IMR-90 (cell line): ENCODE data around the gene SLC16A5.

Source experiments
- BHLHE40 ChIP-seq: fragments of 150-350 bp; IDR thresholded peaks from 2 replicates; pipeline ENCODE4 v1.6.1; 2016; ENCODE audit warnings: mild to moderate bottlenecking, low read depth, low read length
- CHD1 ChIP-seq: IDR thresholded peaks from 2 replicates; pipeline ENCODE4 v1.6.1; 2012; ENCODE audit warnings: low read depth, low read length, improper control_type of control experiment
- FOS ChIP-seq: fragments of 150-350 bp; IDR thresholded peaks from 2 replicates; pipeline ENCODE4 v1.6.1; 2016; ENCODE audit warnings: low read depth, low read length
- MAZ ChIP-seq: IDR thresholded peaks from 2 replicates; pipeline ENCODE4 v1.6.1; 2012; ENCODE audit warnings: low read depth, mild to moderate bottlenecking, low read length, improper control_type of control experiment, moderate library complexity, borderline replicate concordance
- NFE2L2 ChIP-seq: fragments of 150-350 bp; IDR thresholded peaks from 2 replicates; pipeline ENCODE4 v1.6.1; 2016; ENCODE audit warnings: low read depth, mild to moderate bottlenecking, low read length
- POLR2A ChIP-seq: IDR thresholded peaks from 2 replicates; pipeline ENCODE4 v1.6.1; 2012; ENCODE audit warnings: mild to moderate bottlenecking, low read depth, low read length
- RAD21 ChIP-seq: IDR thresholded peaks from 2 replicates; pipeline ENCODE4 v1.6.1; 2012; ENCODE audit warnings: low read length, improper control_type of control experiment
- RFX5 ChIP-seq: IDR thresholded peaks from 2 replicates; pipeline ENCODE4 v1.8.0; 2012; ENCODE audit warnings: low read depth, mild to moderate bottlenecking, low read length, moderate library complexity
- USF2 ChIP-seq: fragments of 150-350 bp; IDR thresholded peaks from 2 replicates; pipeline ENCODE4 v1.6.1; 2017; ENCODE audit warnings: mild to moderate bottlenecking, antibody characterized with exemption, low read length, low read depth
- TF ChIP-seq, protein P1 (sequence below): conservative IDR thresholded peaks from 2 replicates; pipeline ENCODE4 v1.5.1; 2012; ENCODE audit warnings: mild to moderate bottlenecking, low read depth, low read length, improper control_type of control experiment
- TF ChIP-seq, protein P2 (sequence below): fragments of 150-350 bp; IDR thresholded peaks from 2 replicates; pipeline ENCODE4 v1.6.1; 2016; ENCODE audit warnings: low read depth, mild to moderate bottlenecking, low read length, moderate library complexity, borderline replicate concordance

GRCh38 chr17:75049706-75050105, 38.0 kb upstream of the SLC16A5 start:
- no peak for TF ChIP-seq NFE2L2
- TF ChIP-seq, protein P1, sequence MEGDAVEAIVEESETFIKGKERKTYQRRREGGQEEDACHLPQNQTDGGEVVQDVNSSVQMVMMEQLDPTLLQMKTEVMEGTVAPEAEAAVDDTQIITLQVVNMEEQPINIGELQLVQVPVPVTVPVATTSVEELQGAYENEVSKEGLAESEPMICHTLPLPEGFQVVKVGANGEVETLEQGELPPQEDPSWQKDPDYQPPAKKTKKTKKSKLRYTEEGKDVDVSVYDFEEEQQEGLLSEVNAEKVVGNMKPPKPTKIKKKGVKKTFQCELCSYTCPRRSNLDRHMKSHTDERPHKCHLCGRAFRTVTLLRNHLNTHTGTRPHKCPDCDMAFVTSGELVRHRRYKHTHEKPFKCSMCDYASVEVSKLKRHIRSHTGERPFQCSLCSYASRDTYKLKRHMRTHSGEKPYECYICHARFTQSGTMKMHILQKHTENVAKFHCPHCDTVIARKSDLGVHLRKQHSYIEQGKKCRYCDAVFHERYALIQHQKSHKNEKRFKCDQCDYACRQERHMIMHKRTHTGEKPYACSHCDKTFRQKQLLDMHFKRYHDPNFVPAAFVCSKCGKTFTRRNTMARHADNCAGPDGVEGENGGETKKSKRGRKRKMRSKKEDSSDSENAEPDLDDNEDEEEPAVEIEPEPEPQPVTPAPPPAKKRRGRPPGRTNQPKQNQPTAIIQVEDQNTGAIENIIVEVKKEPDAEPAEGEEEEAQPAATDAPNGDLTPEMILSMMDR = no peak
- no peak for TF ChIP-seq MAZ
- no peak for TF ChIP-seq POLR2A
- no peak for TF ChIP-seq CHD1
- TF ChIP-seq RFX5 = no peak
- no peak for TF ChIP-seq RAD21
- no peak for TF ChIP-seq BHLHE40
- TF ChIP-seq, protein P2, sequence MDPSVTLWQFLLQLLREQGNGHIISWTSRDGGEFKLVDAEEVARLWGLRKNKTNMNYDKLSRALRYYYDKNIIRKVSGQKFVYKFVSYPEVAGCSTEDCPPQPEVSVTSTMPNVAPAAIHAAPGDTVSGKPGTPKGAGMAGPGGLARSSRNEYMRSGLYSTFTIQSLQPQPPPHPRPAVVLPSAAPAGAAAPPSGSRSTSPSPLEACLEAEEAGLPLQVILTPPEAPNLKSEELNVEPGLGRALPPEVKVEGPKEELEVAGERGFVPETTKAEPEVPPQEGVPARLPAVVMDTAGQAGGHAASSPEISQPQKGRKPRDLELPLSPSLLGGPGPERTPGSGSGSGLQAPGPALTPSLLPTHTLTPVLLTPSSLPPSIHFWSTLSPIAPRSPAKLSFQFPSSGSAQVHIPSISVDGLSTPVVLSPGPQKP = no peak
- no peak for TF ChIP-seq USF2
- no peak for TF ChIP-seq FOS
